ENCODE data around the gene C22orf31. TPM values are rescaled to one million over a fixed set of nuclear protein-coding genes. Genes with fewer than 3 reads are reported as not detected.
A peak's percentile ranks its signal among the peaks of the same experiment; 100 is the strongest.

Gene C22orf31
- total RNA-seq, 1 experiment from 2014 or later: not detected

DNA sequence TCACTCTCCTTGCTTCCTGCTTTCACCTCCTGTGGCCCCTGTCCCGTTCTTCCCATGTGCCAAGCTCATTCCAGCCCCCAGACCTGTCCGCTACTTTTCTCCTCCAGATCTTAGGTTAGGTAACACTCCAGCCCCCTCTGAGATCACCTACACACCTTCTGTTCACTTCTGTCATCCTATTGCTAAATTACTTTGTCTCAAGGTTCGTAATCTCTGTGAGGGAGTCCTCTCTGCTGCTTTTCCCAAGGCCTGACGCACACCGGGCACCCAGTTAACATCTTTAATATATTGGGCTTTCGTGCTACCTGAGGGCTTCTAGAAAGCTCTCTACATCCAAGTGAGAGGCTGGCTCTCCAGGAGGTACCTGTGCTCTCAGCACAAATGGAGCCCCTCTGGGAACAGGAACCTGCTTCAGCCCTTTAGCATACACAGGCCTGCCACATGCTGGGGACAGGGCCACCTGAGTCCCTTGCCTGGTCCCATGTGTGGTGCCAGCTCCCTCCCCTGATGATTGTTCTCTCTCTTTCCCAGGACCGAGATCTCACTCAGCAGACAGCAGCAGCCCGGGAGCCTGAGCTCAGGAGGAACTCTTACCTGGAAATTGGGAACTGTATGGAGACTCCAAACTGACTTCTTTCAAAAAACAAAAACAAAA is 8.5 kb downstream of the C22orf31 start:
- Mint-ChIP-seq H3K4me3 (no peak overlapping the region), H3K4me1 (peaks cover 40 to 43% of the 10 kb centered on the region in 2 experiments), H3K27ac (peak overlapping the region in 2 of 3 experiments; percentile 24 to 89; a peak in 3 of 7 replicates), H3K27me3 (ENCODE audit: low read depth) (peaks cover 2% of the 10 kb centered on the region; the same call in 1 of the 2 replicates), H3K36me3 (ENCODE audit: insufficient read depth in 1 of 3, low read depth in 3 of 3) (peaks cover 11 to 31% (median 28%) of the 10 kb centered on the region in 3 experiments), H3K9me3 (no peaks in the 10 kb centered on the region)
- no peak overlapping the region for H3K4ac ChIP-seq (ENCODE audit: low read depth, low read length)
- no peaks in the 10 kb centered on the region for H3K79me2 ChIP-seq (ENCODE audit: insufficient read depth, low read length)
- WGBS (ENCODE audit: extremely low coverage, insufficient read length, low lambda C conversion rate): no CpG with 5 or more reads among the region's 8 CpGs
- no peak overlapping the region for H3K4me2 ChIP-seq (ENCODE audit: insufficient read depth, insufficient read length, low read length)
- H2BK12ac ChIP-seq (ENCODE audit: insufficient read length, low read depth, low read length): no peak overlapping the region
- no peak overlapping the region for H3K14ac ChIP-seq (ENCODE audit: insufficient read depth, low read length)
- no peak overlapping the region for H2BK20ac ChIP-seq (ENCODE audit: low read depth, low read length, poor library complexity, severe bottlenecking)
- H3K4me1 ChIP-seq (ENCODE audit: insufficient read depth, low read length): no peaks in the 10 kb centered on the region; the same call in 1 of the 2 replicates
- no peak overlapping the region for H3T11ph ChIP-seq (ENCODE audit: low read length)
- no peak overlapping the region for H3K56ac ChIP-seq (ENCODE audit: insufficient read length, low read depth, low read length)
- H2BK15ac ChIP-seq (ENCODE audit: low read depth, low read length): no peak overlapping the region
- no peak overlapping the region for H2BK5ac ChIP-seq (ENCODE audit: insufficient read length, low read length)
- no peaks in the 10 kb centered on the region for H3K23me2 ChIP-seq (ENCODE audit: insufficient read length, low read depth, low read length, poor library complexity, severe bottlenecking)
- H3K9ac ChIP-seq (ENCODE audit: extremely low read depth, insufficient read length, low read length): no peak overlapping the region
- H4K5ac ChIP-seq (ENCODE audit: insufficient read length, low read depth, low read length): no peak overlapping the region
- no peak for DNase-seq
- H2AK5ac ChIP-seq (ENCODE audit: insufficient read length, low read length): no peak overlapping the region
- no peak overlapping the region for H4K91ac ChIP-seq (ENCODE audit: insufficient read length, low read depth, low read length)
- H3K23ac ChIP-seq (ENCODE audit: insufficient read length, low read depth, low read length): no peak overlapping the region
- H3K27ac ChIP-seq (ENCODE audit: insufficient read length, low read depth, low read length): no peak overlapping the region
- H2BK120ac ChIP-seq (ENCODE audit: low read depth, low read length, poor library complexity, severe bottlenecking): no peak overlapping the region
- H3K27me3 ChIP-seq (ENCODE audit: insufficient read depth, low read length): no peaks in the 10 kb centered on the region
- H4K20me1 ChIP-seq (ENCODE audit: control insufficient read depth, insufficient read depth, insufficient read length): no peaks in the 10 kb centered on the region
- no peak for TF ChIP-seq CTCF (conservative IDR thresholded peaks at IDR 0.05)
- no peaks in the 10 kb centered on the region for H3K9me3 ChIP-seq (ENCODE audit: control insufficient read depth, low read depth, low read length)
- no peak overlapping the region for H2AFZ ChIP-seq (ENCODE audit: low read length)
- H4K8ac ChIP-seq (replicated peaks; ENCODE audit: insufficient read length, low read depth, low read length): no peak overlapping the region
- no peaks in the 10 kb centered on the region for H3K79me1 ChIP-seq (ENCODE audit: insufficient read depth, low read depth, low read length, poor library complexity, severe bottlenecking)
- H3K18ac ChIP-seq (ENCODE audit: insufficient read length, low read depth, low read length): no peak overlapping the region

All from H9 (cell line).